MV-4-11 (cell line): ENCODE measurements around the gene PHF21A.
"Not testable (repeated sequence)": the region's sequence is repeated elsewhere in the genome, so short reads cannot be mapped to it uniquely, and the experiment has no call there.

Experiments used
- DNase-seq: peaks from one replicate; lab custom pipeline; 2025; lab: John Stamatoyannopoulos, UW

Gene PHF21A

GRCh38 chr11:45921561-45922424 is 199.5 kb downstream of the PHF21A start:
- DNase-seq: no peak

GRCh38 chr11:45920531-45921477 is 200.4 kb downstream of the PHF21A start:
- DNase-seq: no peak

GRCh38 chr11:45919806-45920530 is 201.3 kb downstream of the PHF21A start:
- no peak for DNase-seq

- no peak for DNase-seq
Observed at GRCh38 chr11:45918962-45919675, 202.1 kb downstream of the PHF21A start.

GRCh38 chr11:45918331-45918941 is 202.8 kb downstream of the PHF21A start:
- peak; percentile 68 for DNase-seq

GRCh38 chr11:45917623-45918330 is 203.5 kb downstream of the PHF21A start, which contains the start of gene PEX16:
Gene PEX16 (minus strand): TSS chr11:45917877. CDS start chr11:45917811, 66 bp downstream.
- DNase-seq: peak; percentile 100

GRCh38 chr11:45917286-45917622 is 204.0 kb downstream of the PHF21A start:
- DNase-seq: no peak

GRCh38 chr11:45915446-45915845 is 205.8 kb downstream of the PHF21A start:
- no peak for DNase-seq

GRCh38 chr11:45913942-45914635 is 207.2 kb downstream of the PHF21A start:
- DNase-seq: no peak

- DNase-seq: no peak
Observed at GRCh38 chr11:45913514-45913913, 207.7 kb downstream of the PHF21A start.

GRCh38 chr11:45910623-45911022 is 210.6 kb downstream of the PHF21A start:
- no peak for DNase-seq

GRCh38 chr11:45909594-45910475 is 211.4 kb downstream of the PHF21A start:
- no peak for DNase-seq

GRCh38 chr11:45907911-45908370 is 213.3 kb downstream of the PHF21A start:
- DNase-seq: no peak

GRCh38 chr11:45906965-45907611 is 214.2 kb downstream of the PHF21A start, which contains the start of gene FREY1:
Gene FREY1 (minus strand): TSS chr11:45907271. CDS start chr11:45907245, 26 bp downstream.
- DNase-seq: peak; percentile 7

GRCh38 chr11:45906096-45906682 is 215.1 kb downstream of the PHF21A start:
- no peak for DNase-seq

- DNase-seq: not testable (repeated sequence)
Observed at GRCh38 chr11:45905576-45905975, 215.7 kb downstream of the PHF21A start.

GRCh38 chr11:45905095-45905494 is 216.2 kb downstream of the PHF21A start:
- DNase-seq: no peak
